T-helper 1 cell treated with Interleukin-12 subunit alpha and Interleukin-12 subunit beta and Interleukin-4 antibody, amounts not matched to agents 30 ng/mL and 1 ng/mL, for 36 hours (primary cell): ENCODE results near the gene TIPRL. TPM values are rescaled to one million over a fixed set of nuclear protein-coding genes. Genes with fewer than 3 reads are reported as not detected.

Experiments
- intact Hi-C: fragments of 100-400 bp; cut with micrococcal nuclease; formaldehyde crosslinking; loops from one replicate; pipeline ENCODE4 v1.15.1; 2024
- total RNA-seq: library from RNA; stranded (reverse); gene quantifications from 2 replicates; pipeline ENCODE4 v1.2.3, GENCODE V29; 2022

The TIPRL gene
- total RNA-seq, 1 donor from 2014 or later: 46.1 TPM

GRCh38 chr1:168245042-168245441 is 66.3 kb downstream of the TIPRL start:
- intact Hi-C loops: no loop called here

- intact Hi-C loops: no loop called here
Observed at GRCh38 chr1:168246506-168246905, 67.7 kb downstream of the TIPRL start.

Other genes with a start within 250 kb of the TIPRL start
- gene DCAF6, start 242.3 kb upstream of the TIPRL start, total RNA-seq: 21.6 and 22.9 TPM in 2 replicates
- gene MPC2, start 241.9 kb upstream of the TIPRL start, total RNA-seq: 45.3 and 51.7 TPM in 2 replicates
- 0.27 and 0.56 TPM in 2 replicates for gene GPR161, start 42.0 kb upstream of the TIPRL start, total RNA-seq
- gene SFT2D2, start 47.0 kb downstream of the TIPRL start, total RNA-seq: 84.5 and 86.4 TPM in 2 replicates
- 2.5 and 3.0 TPM in 2 replicates for gene TBX19, start 101.9 kb downstream of the TIPRL start, total RNA-seq